HG02852 (cell line): ENCODE results near the gene THRSP.
"Not testable (repeated sequence)": the region's sequence is repeated elsewhere in the genome, so short reads cannot be mapped to it uniquely, and the experiment has no call there.

Experiments
- ATAC-seq: cut with Tn5 transposase; IDR thresholded peaks from one replicate; pipeline ENCODE4 v1.9.1; 2021; ENCODE audit warnings: mild to moderate bottlenecking, moderate library complexity; ENCODE audit not compliant: unreplicated experiment

THRSP gene

DNA sequence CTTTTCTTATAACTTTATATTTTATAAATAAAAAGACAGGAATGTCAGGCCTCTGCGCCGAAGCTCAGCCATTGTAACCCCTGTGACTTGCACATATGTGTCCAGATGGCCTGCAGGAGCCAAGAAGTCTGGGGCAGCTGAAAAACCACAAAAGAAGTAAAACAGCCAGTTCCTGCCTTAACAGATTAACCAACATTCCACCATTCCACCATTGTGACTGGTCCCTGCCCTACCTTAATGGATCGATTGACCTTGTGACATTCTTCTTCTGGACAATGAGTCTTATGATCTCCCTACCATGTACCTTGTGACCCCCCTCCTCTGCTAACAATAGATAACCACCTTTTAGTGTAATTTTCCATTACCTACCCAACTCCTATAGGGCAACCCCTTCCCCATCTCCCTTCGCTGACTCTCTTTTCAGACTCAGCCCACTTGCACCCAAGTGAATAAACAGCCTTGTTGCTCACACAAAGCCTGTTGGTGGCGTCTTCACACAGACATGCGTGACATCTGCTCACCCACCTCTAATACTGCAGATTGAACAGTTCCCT lies 22.9 kb downstream of the THRSP start:
- ATAC-seq: not testable (repeated sequence)

DNA sequence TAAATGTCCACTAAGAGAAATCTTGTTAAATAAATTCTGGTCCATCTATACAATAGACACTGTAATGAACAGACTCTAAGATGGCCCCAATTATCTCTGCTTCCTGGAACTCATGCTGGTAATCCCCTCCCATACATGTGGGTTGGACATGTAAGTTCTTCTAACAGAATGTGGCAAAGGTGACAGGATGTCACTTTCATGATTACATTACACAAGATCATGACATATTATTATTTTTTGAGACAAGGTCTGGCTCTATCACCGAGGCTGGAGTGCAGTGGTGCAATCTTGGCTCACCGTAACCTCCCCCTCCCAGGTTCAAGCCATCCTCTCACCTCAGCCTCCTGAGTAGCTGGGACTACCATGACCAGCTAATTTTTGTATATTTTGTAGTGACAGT lies 30.6 kb downstream of the THRSP start:
- no peak for ATAC-seq

DNA sequence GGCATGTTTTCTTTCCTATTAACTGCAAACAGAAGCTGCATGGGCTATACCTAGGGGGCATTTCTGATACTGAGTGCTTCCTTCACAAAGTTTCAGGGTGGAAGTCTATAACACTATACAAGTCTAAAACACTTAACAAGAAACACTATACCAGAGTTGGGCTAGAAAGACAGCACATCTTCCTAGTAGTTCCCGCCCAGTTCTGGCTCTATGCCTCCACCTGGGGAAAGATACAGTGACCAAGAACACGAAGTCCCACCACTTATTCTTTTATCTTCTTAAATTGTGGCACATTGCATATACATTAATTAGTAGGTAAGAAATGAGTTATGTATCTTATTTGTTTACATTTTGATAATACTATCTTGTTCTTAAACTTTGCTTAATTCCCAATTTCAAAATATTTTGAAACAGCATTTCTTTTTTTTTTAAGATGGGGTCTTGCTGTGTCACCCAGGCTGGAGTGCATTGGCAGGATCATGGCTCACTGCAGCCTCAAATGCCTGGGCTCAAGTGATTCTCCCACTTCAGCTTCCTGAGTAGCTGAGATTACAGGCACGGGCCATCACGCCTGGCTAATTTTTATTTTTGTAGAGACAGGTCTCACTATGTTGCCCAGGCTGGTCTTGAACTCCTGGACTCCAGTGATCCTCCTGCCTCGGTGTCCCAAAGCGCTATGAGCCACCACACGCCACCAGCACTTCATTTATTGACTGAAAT lies 34.2 kb downstream of the THRSP start:
- ATAC-seq: no peak

- ATAC-seq: no peak
These were observed 36.0 kb downstream of the THRSP start for GRCh38 chr11:78099666-78100065.

GRCh38 chr11:78100261-78100660 lies 36.6 kb downstream of the THRSP start:
- ATAC-seq: no peak

- no peak for ATAC-seq
These were observed 37.2 kb downstream of the THRSP start for GRCh38 chr11:78100676-78101472.

GRCh38 chr11:78109081-78110015 lies 45.7 kb downstream of the THRSP start:
- no peak for ATAC-seq

DNA sequence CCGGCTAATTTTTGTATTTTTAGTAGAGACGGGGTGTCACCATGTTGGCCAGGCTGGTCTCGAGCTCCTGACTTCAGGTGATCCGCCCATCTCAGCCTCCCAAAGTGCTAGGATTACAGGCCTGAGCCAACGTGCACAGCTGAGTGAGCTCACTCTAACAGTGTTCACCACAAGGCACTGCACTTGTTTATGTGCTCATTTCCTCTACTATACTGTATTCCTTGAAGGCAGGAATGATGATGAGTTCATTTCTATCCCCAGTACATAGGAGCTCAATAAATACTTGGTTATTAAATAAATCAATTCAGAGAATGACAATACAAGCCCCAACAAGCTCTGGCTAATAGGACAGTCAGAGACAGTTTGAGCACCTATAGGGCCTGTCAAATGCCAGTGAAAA lies 46.7 kb downstream of the THRSP start:
- ATAC-seq: no peak

DNA sequence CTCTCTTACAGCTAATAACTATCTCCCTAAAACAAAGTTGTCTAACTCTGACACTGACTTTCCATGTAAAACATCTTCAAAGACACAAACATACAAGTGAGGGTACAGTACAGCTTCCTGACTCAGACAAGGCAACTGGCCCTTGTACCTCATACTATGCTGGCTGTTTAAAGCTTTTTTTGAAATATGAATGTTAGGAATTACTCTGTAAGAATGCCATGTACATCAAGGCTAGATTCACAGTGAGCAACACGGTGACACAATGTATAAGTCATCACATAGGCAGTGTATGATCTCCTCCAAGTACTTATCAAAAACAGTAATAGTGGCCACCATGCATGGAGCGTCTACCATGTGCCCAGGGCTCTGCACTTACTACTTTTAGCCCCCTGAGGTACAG lies 47.2 kb downstream of the THRSP start:
- ATAC-seq: no peak

DNA sequence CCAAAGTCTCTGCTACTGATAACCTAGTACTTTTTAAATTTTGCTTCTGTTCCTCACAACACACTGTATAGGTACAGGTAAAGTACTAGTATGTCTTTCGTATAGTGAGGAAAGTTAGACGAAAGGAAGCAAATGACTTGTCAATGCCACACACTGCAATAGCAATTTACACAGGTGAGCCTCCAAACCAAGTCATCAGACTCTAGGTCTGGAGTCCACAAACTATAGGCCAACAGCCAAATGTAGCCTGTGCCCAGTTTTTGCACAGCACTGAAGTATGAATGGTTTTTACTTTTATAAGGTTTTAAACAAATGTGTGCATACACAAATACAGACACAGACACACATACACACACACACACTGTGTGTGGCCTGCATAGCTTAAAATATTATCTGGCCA lies 47.6 kb downstream of the THRSP start:
- no peak for ATAC-seq

DNA sequence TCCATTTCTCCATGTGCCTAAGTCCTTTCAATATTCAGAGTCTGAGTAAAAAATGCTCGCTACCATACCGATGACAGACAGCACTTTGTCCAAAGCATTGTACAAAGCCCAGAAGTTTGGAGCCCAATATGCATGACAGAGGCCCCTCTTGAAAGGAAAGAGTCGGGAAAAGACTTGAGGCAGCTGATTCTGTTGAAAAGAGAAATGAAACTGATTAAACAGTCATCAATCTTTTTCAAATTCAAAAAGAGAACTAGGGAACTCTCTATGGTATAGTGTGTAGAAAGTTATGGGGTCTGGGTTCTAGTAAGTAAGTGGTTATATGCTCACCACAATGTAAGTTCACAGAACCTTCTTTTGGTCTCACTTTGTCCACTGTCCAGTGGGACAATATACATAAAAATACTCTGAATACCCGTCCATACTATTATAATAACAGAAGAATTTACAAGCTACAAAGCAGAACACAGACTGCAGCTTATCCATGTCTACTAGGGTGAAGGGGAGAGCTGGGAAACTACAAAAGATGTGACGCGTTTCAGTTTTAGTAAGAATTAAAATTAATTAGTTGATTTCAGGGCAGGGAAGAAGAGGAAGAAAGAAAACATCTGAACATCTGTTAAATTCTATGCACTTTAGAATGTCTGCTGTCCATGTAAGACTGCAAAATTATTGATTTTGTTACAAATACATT lies 49.1 kb downstream of the THRSP start:
- no peak for ATAC-seq
